ENCODE data around the gene BBS9. TPM values are rescaled to one million over a fixed set of nuclear protein-coding genes. Genes with fewer than 3 reads are reported as not detected.

BBS9 gene
- total RNA-seq, 2 donors from 2014 or later = 9.3 to 10.9 TPM

GRCh38 chr7:33248671-33249070 lies 119.3 kb downstream of the BBS9 start:
- Histone ChIP-seq H3K9me3 (no peaks in the 10 kb centered on the region), H3K27me3 (no peaks in the 10 kb centered on the region), H3K36me3 (no peaks in the 10 kb centered on the region), H3K4me3 (no peak overlapping the region), H3K27ac (no peak overlapping the region), H3K9ac (ENCODE audit: low read depth in 2 of 2, low read length in 2 of 2) (no peak overlapping the region), H3K4me1 (no peaks in the 10 kb centered on the region)
- no peak for DNase-seq
- intact Hi-C loops (cut with DNase I) = loop anchor here (10.0 kb wide), 1 partner anchor 516 kb away; no protein-coding TSS in a partner anchor
- TF ChIP-seq, protein P1, sequence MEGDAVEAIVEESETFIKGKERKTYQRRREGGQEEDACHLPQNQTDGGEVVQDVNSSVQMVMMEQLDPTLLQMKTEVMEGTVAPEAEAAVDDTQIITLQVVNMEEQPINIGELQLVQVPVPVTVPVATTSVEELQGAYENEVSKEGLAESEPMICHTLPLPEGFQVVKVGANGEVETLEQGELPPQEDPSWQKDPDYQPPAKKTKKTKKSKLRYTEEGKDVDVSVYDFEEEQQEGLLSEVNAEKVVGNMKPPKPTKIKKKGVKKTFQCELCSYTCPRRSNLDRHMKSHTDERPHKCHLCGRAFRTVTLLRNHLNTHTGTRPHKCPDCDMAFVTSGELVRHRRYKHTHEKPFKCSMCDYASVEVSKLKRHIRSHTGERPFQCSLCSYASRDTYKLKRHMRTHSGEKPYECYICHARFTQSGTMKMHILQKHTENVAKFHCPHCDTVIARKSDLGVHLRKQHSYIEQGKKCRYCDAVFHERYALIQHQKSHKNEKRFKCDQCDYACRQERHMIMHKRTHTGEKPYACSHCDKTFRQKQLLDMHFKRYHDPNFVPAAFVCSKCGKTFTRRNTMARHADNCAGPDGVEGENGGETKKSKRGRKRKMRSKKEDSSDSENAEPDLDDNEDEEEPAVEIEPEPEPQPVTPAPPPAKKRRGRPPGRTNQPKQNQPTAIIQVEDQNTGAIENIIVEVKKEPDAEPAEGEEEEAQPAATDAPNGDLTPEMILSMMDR (IDR thresholded peaks at IDR 0.05) = no peak

- intact Hi-C loops (cut with DNase I) = no loop called here
- H3K4me1 ChIP-seq = no peaks in the 10 kb centered on the region
- TF ChIP-seq, protein P1 (IDR thresholded peaks at IDR 0.05) = no peak
- no peak overlapping the region for H3K9ac ChIP-seq (ENCODE audit: low read depth in 2 of 2, low read length in 2 of 2)
- no peaks in the 10 kb centered on the region for H3K36me3 ChIP-seq
- H3K27ac ChIP-seq = no peak overlapping the region
- no peak for DNase-seq
- H3K4me3 ChIP-seq = no peak overlapping the region
- no peaks in the 10 kb centered on the region for H3K27me3 ChIP-seq
- no peaks in the 10 kb centered on the region for H3K9me3 ChIP-seq
Measured at GRCh38 chr7:33250421-33250871, 121.1 kb downstream of the BBS9 start.

DNA sequence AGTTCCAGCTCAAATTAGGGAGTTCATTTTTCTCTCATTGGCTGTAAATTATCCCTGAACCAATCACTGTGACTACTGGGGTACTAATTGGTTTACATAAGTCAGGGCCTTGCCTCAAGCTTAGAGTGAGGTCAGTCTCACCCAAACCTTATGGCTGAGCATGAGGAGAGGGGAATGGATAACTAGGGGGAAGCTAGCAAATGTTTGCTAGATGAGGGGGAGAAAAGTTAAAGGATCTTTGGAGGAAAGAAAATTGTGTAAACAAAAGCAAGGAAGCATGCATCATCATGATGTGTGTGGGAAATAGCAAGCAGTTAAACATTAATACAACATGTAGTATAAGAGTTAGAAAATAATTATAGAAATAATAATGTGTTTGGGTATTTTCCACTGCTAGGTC lies 121.9 kb downstream of the BBS9 start:
- TF ChIP-seq, protein P1 (IDR thresholded peaks at IDR 0.05) = no peak
- Histone ChIP-seq H3K4me3 (no peak overlapping the region), H3K36me3 (no peaks in the 10 kb centered on the region), H3K27me3 (no peaks in the 10 kb centered on the region), H3K27ac (no peak overlapping the region), H3K9me3 (no peaks in the 10 kb centered on the region), H3K4me1 (no peaks in the 10 kb centered on the region), H3K9ac (ENCODE audit: low read depth in 2 of 2, low read length in 2 of 2) (no peak overlapping the region)
- no peak for DNase-seq
- intact Hi-C loops (cut with DNase I) = no loop called here

GRCh38 chr7:33258491-33258951 lies 129.2 kb downstream of the BBS9 start:
- no peak overlapping the region for H3K4me3 ChIP-seq
- TF ChIP-seq, protein P1 (IDR thresholded peaks at IDR 0.05) = no peak
- intact Hi-C loops (cut with DNase I) = no loop called here
- no peaks in the 10 kb centered on the region for H3K27me3 ChIP-seq
- no peaks in the 10 kb centered on the region for H3K9me3 ChIP-seq
- no peak overlapping the region for H3K27ac ChIP-seq
- DNase-seq = no peak
- H3K36me3 ChIP-seq = no peaks in the 10 kb centered on the region
- no peaks in the 10 kb centered on the region for H3K4me1 ChIP-seq
- H3K9ac ChIP-seq (ENCODE audit: low read depth in 2 of 2, low read length in 2 of 2) = no peak overlapping the region

- Histone ChIP-seq H3K4me1 (no peaks in the 10 kb centered on the region), H3K27ac (no peak overlapping the region), H3K27me3 (no peaks in the 10 kb centered on the region), H3K36me3 (no peaks in the 10 kb centered on the region), H3K4me3 (no peak overlapping the region), H3K9me3 (no peaks in the 10 kb centered on the region), H3K9ac (ENCODE audit: low read depth in 2 of 2, low read length in 2 of 2) (no peak overlapping the region)
- TF ChIP-seq, protein P1 (IDR thresholded peaks at IDR 0.05) = no peak
- intact Hi-C loops (cut with DNase I) = no loop called here
- no peak for DNase-seq
Measured at GRCh38 chr7:33261585-33261984, 132.2 kb downstream of the BBS9 start.

Data from colonic mucosa (tissue), 4 donors.